Activated naive CD4-positive, alpha-beta T cell treated with anti-CD3 and anti-CD28 coated beads, Interleukin-2, amount 10 ng/mL, durations not matched to agents 7 days and 5 days (primary cell): ENCODE measurements around the gene PNMA5.
"Not testable (repeated sequence)": the region's sequence is repeated elsewhere in the genome, so short reads cannot be mapped to it uniquely, and the experiment has no call there.

Experiments used
- CTCF ChIA-PET: fragments of 350-600 bp; sonication (Branson Sonifier 250); formaldehyde crosslinking; loops from one replicate; lab custom pipeline; 2021; ENCODE audit warnings: antibody characterized with exemption; lab: Charles Lee
- DNase-seq: peaks from one replicate; pipeline ENCODE4 v3.0.0-alpha.2; 2020
- H3K27ac Mint-ChIP-seq: one replicate; pipeline ENCODE4 v1.8.0; 2021; ENCODE audit warnings: mild to moderate bottlenecking, moderate library complexity, mixed read lengths
- H3K27me3 Mint-ChIP-seq: one replicate; pipeline ENCODE4 v1.8.0; 2021; ENCODE audit warnings: mild to moderate bottlenecking, mixed read lengths
- H3K36me3 Mint-ChIP-seq: one replicate; pipeline ENCODE4 v1.8.0; 2021; ENCODE audit warnings: mixed read lengths
- H3K4me1 Mint-ChIP-seq: one replicate; pipeline ENCODE4 v1.8.0; 2021; ENCODE audit warnings: mixed read lengths
- H3K4me3 Mint-ChIP-seq: one replicate; pipeline ENCODE4 v1.8.0; 2021; ENCODE audit warnings: mild to moderate bottlenecking, moderate library complexity, mixed read lengths
- H3K9me3 Mint-ChIP-seq: one replicate; pipeline ENCODE4 v1.8.0; 2021; ENCODE audit warnings: mixed read lengths

PNMA5 gene

DNA sequence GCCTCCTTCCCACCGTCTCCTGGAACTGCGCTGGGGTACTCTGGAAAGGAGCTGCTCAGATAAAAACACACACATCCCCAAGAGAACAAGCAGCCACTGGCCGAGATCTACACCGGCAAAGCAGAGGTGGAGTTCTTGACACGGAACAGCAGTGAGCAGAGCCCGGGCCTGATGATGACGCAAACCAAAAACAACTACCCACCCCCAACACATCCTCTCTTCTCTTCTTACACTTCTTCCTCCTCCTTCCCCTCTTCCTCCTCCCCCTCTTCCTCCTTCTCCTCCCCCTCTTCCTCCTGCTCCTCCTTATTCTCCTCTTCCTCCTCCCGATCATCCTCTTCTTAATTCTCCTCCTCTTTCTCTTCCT, 4.6 kb downstream of the PNMA5 start:
- no peak for DNase-seq
- Mint-ChIP-seq H3K27ac (peak overlapping the region; percentile 65), H3K4me3 (peak overlapping the region; percentile 70), H3K27me3 (no peaks in the 10 kb centered on the region), H3K36me3 (no peaks in the 10 kb centered on the region), H3K4me1 (peaks cover 30% of the 10 kb centered on the region), H3K9me3 (no peaks in the 10 kb centered on the region)
- CTCF ChIA-PET, result no interaction called here

DNA sequence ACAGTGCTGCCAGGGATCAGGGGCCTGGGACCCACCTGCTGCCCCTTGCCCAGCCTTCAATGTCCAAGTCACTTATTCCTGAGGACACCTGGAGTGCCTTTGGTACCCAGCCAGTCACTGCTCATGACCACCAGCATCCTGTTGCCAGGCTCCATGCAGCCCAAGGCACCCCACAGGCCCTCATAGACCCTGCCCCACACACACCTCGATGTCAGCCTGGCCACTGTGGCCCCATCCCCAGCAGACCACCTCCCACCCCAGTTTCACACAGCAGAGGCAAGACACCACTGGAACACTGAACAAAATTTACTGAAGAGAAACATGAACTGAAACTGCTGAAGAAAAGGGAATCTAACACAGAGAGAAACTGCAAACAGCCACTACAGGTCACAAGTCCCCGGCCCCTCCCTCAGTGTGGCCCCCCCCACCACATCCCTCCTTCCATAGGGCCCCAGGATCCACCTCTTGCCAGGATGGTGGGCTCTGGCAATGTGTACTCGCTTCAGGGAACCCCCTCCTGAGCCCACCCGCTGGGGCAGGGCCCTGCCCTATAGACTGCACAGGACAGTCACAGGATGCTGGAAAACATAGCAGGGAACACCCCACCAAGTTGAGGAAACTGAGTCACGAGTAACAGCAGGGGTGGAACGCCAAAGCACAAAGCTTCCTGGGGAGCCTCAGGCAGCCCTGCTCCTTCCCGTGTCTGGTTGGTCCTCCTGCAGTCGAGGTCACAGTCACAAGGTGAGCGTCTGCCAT, 5.2 kb downstream of the PNMA5 start:
- peak overlapping the region; percentile 70 for H3K27ac Mint-ChIP-seq

DNA sequence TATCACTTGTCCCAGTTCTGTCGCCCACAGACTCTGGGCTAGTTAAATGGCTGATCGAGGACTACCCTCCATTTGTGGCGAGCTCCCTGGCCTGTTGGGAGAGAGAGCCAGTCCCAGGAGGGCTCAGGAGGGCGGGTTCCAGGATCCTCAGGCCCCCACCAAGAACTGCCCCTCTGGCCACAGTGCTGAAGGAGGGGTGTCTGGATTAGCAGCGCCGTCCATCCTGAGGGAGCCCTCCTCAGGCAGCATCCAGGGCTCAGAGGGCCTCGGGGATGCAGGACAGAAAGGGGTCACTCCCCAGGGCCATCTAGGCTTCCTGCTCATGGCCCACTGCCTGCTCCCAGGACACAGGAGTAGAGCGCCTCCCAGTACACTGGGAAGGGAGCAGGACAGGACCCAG, 6.1 kb downstream of the PNMA5 start:
- no peaks in the 10 kb centered on the region for H3K27me3 Mint-ChIP-seq
- CTCF ChIA-PET, result no interaction called here
- no peaks in the 10 kb centered on the region for H3K9me3 Mint-ChIP-seq
- H3K36me3 Mint-ChIP-seq, result no peaks in the 10 kb centered on the region
- peaks cover 30% of the 10 kb centered on the region for H3K4me1 Mint-ChIP-seq
- no peak for DNase-seq
- no peak overlapping the region for H3K4me3 Mint-ChIP-seq
- no peak overlapping the region for H3K27ac Mint-ChIP-seq

More for the DNA sequence above, 5.2 kb downstream of the PNMA5 start:
- H3K4me1 Mint-ChIP-seq, result peaks cover 30% of the 10 kb centered on the region
- no peaks in the 10 kb centered on the region for H3K36me3 Mint-ChIP-seq
- CTCF ChIA-PET, result no interaction called here
- peak overlapping the region; percentile 70 for H3K4me3 Mint-ChIP-seq
- no peak for DNase-seq
- H3K9me3 Mint-ChIP-seq, result no peaks in the 10 kb centered on the region
- H3K27me3 Mint-ChIP-seq, result no peaks in the 10 kb centered on the region

- CTCF ChIA-PET, result not testable (repeated sequence)
Measured at GRCh38 chrX:152987156-152987555, 6.8 kb downstream of the PNMA5 start.

GRCh38 chrX:152985383-152985782, 8.5 kb downstream of the PNMA5 start:
- H3K4me3 Mint-ChIP-seq, H3K9me3 Mint-ChIP-seq, H3K36me3 Mint-ChIP-seq, DNase-seq, H3K27ac Mint-ChIP-seq, CTCF ChIA-PET, H3K27me3 Mint-ChIP-seq: not testable (repeated sequence)
- peaks cover 13% of the 10 kb centered on the region for H3K4me1 Mint-ChIP-seq

More at GRCh38 chrX:152987156-152987555, 6.8 kb downstream of the PNMA5 start:
- peaks cover 29% of the 10 kb centered on the region for H3K4me1 Mint-ChIP-seq
- not testable (repeated sequence) for H3K27me3 Mint-ChIP-seq, H3K9me3 Mint-ChIP-seq, H3K4me3 Mint-ChIP-seq, H3K27ac Mint-ChIP-seq, DNase-seq, H3K36me3 Mint-ChIP-seq

DNA sequence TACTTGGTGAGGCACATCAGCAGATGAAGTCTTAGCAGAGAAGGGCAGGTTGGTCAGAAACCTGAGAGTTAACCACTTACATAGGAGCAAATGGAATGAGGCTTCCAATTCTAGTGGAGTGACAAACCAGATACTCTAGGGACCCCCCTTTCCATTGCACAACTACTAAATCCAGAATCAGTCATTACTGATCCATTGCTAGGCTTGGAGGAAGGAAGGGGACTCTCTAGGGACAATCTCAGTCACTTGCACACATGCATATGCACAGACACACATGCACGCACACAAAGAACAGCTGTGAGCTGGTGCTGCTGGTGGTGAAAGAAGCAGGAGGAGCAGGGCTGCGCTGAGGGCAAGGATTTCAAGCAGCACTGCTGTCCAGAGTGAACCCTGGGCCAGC, 25.7 kb downstream of the PNMA5 start:
- no peak for DNase-seq
- CTCF ChIA-PET, result no interaction called here
- Mint-ChIP-seq H3K27me3 (no peaks in the 10 kb centered on the region), H3K4me3 (no peak overlapping the region), H3K4me1 (no peaks in the 10 kb centered on the region), H3K27ac (no peak overlapping the region), H3K9me3 (no peaks in the 10 kb centered on the region), H3K36me3 (no peaks in the 10 kb centered on the region)

GRCh38 chrX:152960115-152960514, 33.8 kb downstream of the PNMA5 start:
- no peak for DNase-seq
- Mint-ChIP-seq H3K27me3 (no peaks in the 10 kb centered on the region), H3K36me3 (no peaks in the 10 kb centered on the region), H3K4me1 (peaks cover 16% of the 10 kb centered on the region), H3K27ac (no peak overlapping the region), H3K4me3 (no peak overlapping the region), H3K9me3 (no peaks in the 10 kb centered on the region)
- CTCF ChIA-PET, result interaction anchor here (0.9 to 3.2 kb wide), 3 partner anchors 547 to 707 kb away, joined by 3 to 14 read pairs (median 4); no protein-coding TSS in a partner anchor

DNA sequence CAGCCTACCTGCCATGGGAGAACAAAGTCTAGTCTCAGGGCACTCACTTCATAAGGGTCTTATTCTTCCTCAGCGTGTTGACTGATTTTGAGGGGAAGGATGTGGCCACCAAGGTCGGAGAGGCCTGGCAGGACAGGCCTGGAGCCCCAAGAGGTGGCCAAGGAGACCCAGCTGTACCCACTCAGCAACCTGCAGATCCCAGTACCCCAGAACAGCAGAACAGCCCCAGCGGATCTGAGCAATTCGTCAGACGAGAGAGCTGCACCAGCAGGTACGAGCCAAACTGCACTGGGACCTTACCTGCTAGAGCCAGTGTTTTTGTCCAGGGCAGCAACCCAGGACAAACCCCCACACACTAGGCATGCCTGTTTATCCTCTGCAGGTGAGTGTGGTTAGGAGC, 34.3 kb downstream of the PNMA5 start:
- H3K9me3 Mint-ChIP-seq, result no peaks in the 10 kb centered on the region
- CTCF ChIA-PET, result interaction anchor here (0.6 to 3.2 kb wide), 4 partner anchors 73 to 708 kb away, joined by 3 to 14 read pairs (median 4); no protein-coding TSS in a partner anchor
- H3K27ac Mint-ChIP-seq, result peak overlapping the region; percentile 95
- DNase-seq, result no peak
- H3K4me3 Mint-ChIP-seq, result no peak overlapping the region
- H3K4me1 Mint-ChIP-seq, result peaks cover 16% of the 10 kb centered on the region
- no peaks in the 10 kb centered on the region for H3K36me3 Mint-ChIP-seq
- no peaks in the 10 kb centered on the region for H3K27me3 Mint-ChIP-seq

- Mint-ChIP-seq H3K27ac (peak overlapping the region; percentile 95), H3K36me3 (no peaks in the 10 kb centered on the region), H3K27me3 (no peaks in the 10 kb centered on the region), H3K4me3 (peak overlapping the region; percentile 27), H3K4me1 (peaks cover 16% of the 10 kb centered on the region), H3K9me3 (no peaks in the 10 kb centered on the region)
- CTCF ChIA-PET, result interaction anchor here (0.6 to 3.2 kb wide), 3 partner anchors 11 to 548 kb away, joined by 3 to 14 read pairs (median 3); no protein-coding TSS in a partner anchor
- peak; percentile 90 for DNase-seq
Measured at GRCh38 chrX:152958524-152959465, 35.1 kb downstream of the PNMA5 start.

- Mint-ChIP-seq H3K36me3 (no peaks in the 10 kb centered on the region), H3K9me3 (no peaks in the 10 kb centered on the region), H3K4me3 (peak overlapping the region; percentile 27), H3K4me1 (peaks cover 16% of the 10 kb centered on the region), H3K27me3 (no peaks in the 10 kb centered on the region), H3K27ac (peak overlapping the region; percentile 95)
- no peak for DNase-seq
- CTCF ChIA-PET, result interaction anchor here (0.6 to 3.2 kb wide), 2 partner anchors 10 to 549 kb away, joined by 3 to 14 read pairs; no protein-coding TSS in a partner anchor
Measured at GRCh38 chrX:152958047-152958446, 35.9 kb downstream of the PNMA5 start.

DNA sequence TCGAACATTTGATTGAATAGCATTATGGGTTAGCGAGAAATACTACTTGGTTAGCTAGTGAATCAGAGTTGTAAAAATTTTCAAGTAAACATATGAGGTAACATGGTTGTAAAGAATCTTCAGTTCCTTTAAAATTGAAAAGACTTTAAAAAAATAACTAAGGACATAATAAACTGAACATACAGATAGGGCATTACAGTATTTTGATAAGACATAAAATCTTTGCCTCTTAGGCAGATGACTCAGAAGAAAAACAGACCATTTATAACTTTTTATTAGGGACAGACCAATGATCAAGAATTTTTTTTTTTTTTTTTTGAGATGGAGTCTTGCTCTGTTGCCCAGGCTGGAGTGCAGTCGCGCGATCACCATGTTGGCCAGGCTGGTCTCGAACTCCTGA, 43.1 kb downstream of the PNMA5 start:
- DNase-seq, result no peak
- Mint-ChIP-seq H3K9me3 (no peaks in the 10 kb centered on the region), H3K4me1 (no peaks in the 10 kb centered on the region), H3K27ac (no peak overlapping the region), H3K4me3 (no peak overlapping the region), H3K27me3 (no peaks in the 10 kb centered on the region), H3K36me3 (no peaks in the 10 kb centered on the region)
- CTCF ChIA-PET, result interaction anchor here (1.5 kb wide), 1 partner anchor 9 kb away, joined by 4 read pairs; no protein-coding TSS in a partner anchor

GRCh38 chrX:152949114-152949513, 44.8 kb downstream of the PNMA5 start:
- Mint-ChIP-seq H3K4me1 (no peaks in the 10 kb centered on the region), H3K36me3 (no peaks in the 10 kb centered on the region), H3K27me3 (no peaks in the 10 kb centered on the region), H3K4me3 (no peak overlapping the region), H3K27ac (no peak overlapping the region), H3K9me3 (no peaks in the 10 kb centered on the region)
- CTCF ChIA-PET, result no interaction called here
- no peak for DNase-seq

DNA sequence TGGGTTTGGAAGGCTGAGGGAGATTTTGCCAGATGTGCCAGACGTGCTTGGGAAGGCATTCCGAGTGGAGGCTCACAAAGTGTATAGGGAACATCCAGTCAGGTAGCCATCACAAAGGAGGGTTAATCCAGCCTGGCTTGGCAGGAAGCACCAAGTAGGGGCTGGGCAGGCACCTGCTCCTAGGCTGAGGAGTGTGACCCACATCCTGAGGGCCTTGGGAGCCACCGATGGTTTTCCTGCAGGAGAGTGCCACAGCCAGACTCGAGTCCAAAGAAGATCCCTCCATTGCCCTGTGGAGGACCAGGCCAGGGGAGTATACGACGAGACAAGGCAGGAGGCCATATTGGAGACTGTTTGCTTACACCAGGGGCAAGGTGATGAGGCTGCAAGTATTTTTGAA, 47.2 kb downstream of the PNMA5 start:
- no peaks in the 10 kb centered on the region for H3K36me3 Mint-ChIP-seq
- peaks cover 7% of the 10 kb centered on the region for H3K4me1 Mint-ChIP-seq
- DNase-seq, result no peak
- no peaks in the 10 kb centered on the region for H3K9me3 Mint-ChIP-seq
- no peak overlapping the region for H3K4me3 Mint-ChIP-seq
- no peak overlapping the region for H3K27ac Mint-ChIP-seq
- H3K27me3 Mint-ChIP-seq, result no peaks in the 10 kb centered on the region
- CTCF ChIA-PET, result no interaction called here
